GM18511 (cell line): ENCODE results near the gene PRKAA1.
A peak's percentile ranks its signal among the peaks of the same experiment; 100 is the strongest.

ENCODE experiments used
- ATAC-seq: cut with Tn5 transposase; IDR thresholded peaks from one replicate; pipeline ENCODE4 v1.9.1; 2021; ENCODE audit warnings: mild to moderate bottlenecking, moderate library complexity; ENCODE audit not compliant: unreplicated experiment

PRKAA1 gene

DNA sequence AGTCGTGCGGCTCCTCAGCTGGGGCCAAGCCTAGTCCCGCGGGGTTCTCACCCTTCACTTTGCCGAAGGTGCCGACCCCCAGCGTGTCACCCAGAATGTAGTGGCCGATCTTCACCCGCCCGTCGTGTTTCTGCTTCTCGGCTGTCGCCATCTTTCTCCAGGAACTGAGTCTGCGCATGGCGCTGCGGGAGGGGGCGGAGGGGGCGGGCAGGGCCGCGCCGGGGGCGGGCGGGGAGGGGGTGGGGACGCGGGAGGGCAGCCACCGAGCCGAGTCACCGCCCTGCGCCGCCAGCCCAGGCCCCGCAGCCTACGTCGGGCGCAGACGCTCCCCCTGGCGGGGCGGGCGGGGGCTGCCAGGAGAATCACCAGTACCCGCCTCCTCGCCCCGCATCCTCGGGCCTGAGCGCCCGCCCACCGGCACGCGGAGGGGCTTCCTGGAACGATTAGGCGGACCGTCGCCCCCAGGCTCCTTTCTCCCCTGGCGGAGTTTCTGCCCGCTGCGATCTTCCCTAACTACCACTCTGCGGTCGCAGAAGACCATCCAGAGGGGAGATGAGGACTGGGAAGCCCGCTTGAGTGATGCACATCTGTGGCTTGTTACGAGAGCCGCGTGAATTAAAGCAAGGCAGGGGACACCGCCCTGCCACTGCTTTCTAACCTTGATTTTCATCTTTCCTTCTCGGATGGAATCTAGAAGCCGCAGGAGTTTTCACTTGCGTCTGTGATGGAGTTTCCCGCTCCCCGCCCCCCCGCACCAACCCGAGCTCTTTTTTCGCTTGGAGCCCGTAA lies at the start of gene PRKAA1:
TSS of gene PRKAA1 (minus strand) at position 363 of the 789 bp plus-strand sequence. CDS start at position 178, 185 bp downstream.
- peak; percentile 95 for ATAC-seq

GRCh38 chr5:40847525-40847924 lies 49.4 kb upstream of the PRKAA1 start:
- ATAC-seq: no peak

- no peak for ATAC-seq
Observed at GRCh38 chr5:40846371-40846770, 48.2 kb upstream of the PRKAA1 start.

- ATAC-seq: no peak
Observed at GRCh38 chr5:40844565-40844964, 46.4 kb upstream of the PRKAA1 start.

- ATAC-seq: no peak
Observed at GRCh38 chr5:40842351-40842750, 44.2 kb upstream of the PRKAA1 start.

- peak; percentile 69 for ATAC-seq
Observed at GRCh38 chr5:40841068-40841805, 43.1 kb upstream of the PRKAA1 start, which contains the start of gene CARD6. Gene CARD6, plus strand, starts transcription at chr5:40841367. Its CDS starts 16 bp downstream, at chr5:40841383.

- no peak for ATAC-seq
Observed at GRCh38 chr5:40838086-40838485, 39.9 kb upstream of the PRKAA1 start.

- peak; percentile 96 for ATAC-seq
Observed at GRCh38 chr5:40834849-40835787, 36.9 kb upstream of the PRKAA1 start, which contains the start of gene RPL37. Gene RPL37, minus strand, starts transcription at chr5:40835222. Its CDS starts 37 bp downstream, at chr5:40835185.

GRCh38 chr5:40834391-40834848 lies 36.2 kb upstream of the PRKAA1 start:
- ATAC-seq: no peak

- no peak for ATAC-seq
Observed at GRCh38 chr5:40833712-40834229, 35.6 kb upstream of the PRKAA1 start.

DNA sequence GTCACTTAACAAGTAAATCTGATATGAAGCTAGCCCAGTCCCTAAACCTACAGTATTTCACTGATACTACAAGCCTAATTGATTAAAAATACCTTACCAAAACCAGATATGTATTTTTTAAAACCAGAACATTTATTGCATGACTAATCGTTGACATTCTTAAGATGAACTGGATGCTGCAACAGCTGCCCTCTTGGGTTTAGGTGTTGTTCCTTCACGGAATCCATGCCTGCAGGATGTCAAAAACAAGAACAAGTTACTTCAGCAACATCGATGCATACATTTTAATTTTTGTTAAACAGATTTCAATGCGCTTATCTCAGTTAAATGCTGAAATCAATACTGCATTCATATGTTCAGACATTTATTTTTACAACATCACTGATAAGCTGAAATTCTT lies 34.2 kb upstream of the PRKAA1 start:
- no peak for ATAC-seq

- ATAC-seq: no peak
Observed at GRCh38 chr5:40831346-40832210, 33.4 kb upstream of the PRKAA1 start.

DNA sequence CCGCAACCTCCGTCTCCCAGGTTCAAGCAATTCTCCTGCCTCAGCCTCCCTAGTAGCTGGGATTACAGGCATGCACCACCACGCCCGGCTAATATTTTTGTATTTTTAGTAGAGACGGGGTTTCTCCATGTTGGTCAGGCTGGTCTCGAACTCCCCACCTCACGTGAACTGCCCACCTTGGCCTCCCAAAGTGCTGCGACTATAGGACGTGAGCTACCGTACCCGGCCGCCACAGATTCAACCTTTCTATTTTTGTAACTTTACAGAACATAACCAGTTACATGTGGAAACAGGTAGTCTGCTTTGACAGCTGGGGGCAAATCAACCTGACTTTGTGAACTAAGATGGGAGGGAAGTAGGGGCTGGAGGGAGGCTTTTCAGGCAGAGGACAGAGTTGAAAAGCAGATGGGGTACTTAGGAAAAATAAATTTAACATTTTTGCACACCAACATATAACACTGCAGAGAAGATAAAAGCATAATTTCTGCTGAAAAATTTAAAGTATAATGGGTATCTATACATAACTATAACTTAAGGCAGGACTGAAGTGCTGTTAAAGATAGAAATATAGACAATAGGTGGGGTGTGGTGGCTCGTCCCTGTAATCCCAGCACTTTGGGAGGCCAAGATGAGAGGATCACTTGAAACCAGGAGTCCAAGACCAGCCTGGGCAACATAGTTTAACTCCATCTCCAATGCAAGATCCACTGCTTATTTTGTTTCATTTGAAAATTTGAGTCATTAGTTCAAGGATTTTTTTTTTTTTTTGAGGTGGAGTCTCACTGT lies 31.8 kb upstream of the PRKAA1 start:
- ATAC-seq: no peak

DNA sequence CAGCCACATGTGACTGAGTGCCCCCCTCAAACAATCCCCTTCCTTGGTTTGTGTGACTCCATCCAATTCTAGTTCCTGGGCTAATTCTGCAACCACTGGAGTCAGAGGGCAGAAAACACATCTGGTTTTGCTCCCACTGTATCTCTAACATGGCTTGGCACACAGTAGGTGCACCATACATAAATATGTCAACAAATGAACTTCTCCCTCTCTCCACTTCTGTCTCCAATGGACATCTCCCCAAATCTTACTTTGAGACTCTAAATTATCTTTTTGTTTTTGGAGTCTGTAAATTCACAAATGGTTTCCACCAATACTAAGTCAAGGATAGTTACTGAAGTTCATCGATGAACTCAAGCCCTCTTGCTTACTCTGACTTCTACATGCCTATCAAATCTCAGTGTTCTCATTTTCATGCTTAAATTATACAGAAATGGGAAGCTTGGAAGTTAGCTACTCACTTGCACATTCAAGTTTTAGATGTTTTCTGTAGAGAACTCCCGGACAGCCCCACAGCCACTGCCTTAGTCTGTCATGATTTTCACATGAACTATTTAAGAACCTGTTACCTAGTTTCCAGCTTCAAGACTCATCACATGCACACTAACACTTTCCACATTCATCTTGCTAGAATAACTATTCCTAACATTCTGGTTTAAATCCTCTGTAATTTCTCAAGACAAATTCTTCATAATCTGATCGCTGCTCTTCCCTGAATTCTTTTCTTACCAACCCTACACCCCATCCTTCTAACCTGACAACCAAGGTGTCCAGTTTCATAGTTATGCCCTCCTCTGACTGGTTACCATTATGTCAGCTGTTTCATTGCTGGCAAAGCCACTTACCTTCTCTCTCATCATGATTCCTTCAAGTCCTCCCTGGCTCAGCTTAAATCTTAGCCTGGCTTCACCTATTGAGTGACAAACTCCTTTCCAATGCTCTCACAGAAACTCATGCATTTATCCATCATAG lies 30.8 kb upstream of the PRKAA1 start:
- ATAC-seq: no peak

GRCh38 chr5:40828021-40828631 lies 30.0 kb upstream of the PRKAA1 start:
- ATAC-seq: no peak

DNA sequence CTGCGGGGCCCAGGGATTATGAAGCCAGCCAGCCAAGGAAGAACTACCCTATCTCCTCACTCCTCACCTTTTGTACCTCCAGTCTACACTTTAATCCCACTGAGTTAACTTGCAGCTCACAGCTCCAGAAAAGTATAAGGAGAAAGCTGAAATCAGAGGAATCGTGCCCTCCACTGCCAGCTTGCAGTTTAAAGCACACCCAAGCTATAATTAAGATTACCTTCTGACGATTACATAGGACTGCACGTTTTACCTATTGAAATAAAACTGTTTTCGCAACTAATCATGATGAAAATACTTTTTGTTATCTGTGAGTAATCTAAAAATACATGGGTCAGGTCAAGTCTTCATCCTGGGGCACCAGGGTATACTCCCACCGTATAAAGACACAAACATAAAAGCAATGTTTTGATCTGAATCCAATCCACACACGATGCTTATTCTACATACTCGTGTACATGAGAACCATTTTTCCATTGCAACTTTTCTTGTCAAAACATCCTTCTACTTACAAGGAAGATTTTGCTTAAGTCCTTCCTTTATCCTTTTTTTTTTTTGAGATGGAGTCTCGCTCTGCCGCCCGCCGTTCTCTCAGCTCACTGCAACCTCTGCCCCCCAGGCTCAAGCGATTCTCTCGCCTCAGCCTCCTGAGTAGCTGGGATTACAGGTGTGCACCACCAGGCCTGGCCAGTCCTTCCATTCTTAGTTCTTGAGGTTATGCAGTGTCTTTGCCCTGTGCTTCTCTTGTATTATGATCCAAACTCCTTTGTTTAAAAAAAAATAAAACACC lies 29.2 kb upstream of the PRKAA1 start:
- ATAC-seq: no peak
